ENCODE data around the gene ARPC1B.

ARPC1B gene

DNA sequence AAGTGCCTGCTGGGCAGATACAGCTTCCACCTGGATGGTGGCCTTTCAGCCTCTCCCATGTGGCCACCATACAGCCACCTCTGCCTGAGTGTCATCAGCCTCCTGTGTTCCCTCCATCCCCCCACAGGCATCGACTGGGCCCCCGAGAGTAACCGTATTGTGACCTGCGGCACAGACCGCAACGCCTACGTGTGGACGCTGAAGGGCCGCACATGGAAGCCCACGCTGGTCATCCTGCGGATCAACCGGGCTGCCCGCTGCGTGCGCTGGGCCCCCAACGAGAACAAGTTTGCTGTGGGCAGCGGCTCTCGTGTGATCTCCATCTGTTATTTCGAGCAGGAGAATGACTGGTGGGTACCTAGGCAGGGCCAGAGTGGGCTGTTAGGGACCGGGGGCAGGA, 13.4 kb downstream of the ARPC1B start:
- TF ChIP-seq, protein P1, sequence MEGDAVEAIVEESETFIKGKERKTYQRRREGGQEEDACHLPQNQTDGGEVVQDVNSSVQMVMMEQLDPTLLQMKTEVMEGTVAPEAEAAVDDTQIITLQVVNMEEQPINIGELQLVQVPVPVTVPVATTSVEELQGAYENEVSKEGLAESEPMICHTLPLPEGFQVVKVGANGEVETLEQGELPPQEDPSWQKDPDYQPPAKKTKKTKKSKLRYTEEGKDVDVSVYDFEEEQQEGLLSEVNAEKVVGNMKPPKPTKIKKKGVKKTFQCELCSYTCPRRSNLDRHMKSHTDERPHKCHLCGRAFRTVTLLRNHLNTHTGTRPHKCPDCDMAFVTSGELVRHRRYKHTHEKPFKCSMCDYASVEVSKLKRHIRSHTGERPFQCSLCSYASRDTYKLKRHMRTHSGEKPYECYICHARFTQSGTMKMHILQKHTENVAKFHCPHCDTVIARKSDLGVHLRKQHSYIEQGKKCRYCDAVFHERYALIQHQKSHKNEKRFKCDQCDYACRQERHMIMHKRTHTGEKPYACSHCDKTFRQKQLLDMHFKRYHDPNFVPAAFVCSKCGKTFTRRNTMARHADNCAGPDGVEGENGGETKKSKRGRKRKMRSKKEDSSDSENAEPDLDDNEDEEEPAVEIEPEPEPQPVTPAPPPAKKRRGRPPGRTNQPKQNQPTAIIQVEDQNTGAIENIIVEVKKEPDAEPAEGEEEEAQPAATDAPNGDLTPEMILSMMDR (IDR thresholded peaks at IDR 0.05; ENCODE audit: extremely low read depth, missing control alignments), result no peak
- DNase-seq (ENCODE audit: low spot score), result no peak

DNA sequence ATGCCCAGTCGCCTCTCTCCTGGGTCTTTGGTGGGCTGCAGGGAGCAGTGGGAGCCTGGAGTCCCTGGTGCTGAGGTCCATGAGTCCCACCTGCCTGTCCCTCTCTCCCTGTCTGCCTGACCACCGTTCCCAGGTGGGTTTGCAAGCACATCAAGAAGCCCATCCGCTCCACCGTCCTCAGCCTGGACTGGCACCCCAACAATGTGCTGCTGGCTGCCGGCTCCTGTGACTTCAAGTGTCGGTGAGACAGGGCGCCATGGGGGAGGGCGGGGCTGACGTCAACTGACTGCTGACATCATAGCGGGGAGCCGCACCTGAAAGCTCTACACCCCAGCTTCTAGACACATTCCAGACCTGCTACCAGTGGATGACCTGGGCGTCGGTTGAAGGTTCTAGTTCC, 15.2 kb downstream of the ARPC1B start:
- no peak for DNase-seq (ENCODE audit: low spot score)
- TF ChIP-seq, protein P1 (IDR thresholded peaks at IDR 0.05; ENCODE audit: extremely low read depth, missing control alignments), result no peak

DNA sequence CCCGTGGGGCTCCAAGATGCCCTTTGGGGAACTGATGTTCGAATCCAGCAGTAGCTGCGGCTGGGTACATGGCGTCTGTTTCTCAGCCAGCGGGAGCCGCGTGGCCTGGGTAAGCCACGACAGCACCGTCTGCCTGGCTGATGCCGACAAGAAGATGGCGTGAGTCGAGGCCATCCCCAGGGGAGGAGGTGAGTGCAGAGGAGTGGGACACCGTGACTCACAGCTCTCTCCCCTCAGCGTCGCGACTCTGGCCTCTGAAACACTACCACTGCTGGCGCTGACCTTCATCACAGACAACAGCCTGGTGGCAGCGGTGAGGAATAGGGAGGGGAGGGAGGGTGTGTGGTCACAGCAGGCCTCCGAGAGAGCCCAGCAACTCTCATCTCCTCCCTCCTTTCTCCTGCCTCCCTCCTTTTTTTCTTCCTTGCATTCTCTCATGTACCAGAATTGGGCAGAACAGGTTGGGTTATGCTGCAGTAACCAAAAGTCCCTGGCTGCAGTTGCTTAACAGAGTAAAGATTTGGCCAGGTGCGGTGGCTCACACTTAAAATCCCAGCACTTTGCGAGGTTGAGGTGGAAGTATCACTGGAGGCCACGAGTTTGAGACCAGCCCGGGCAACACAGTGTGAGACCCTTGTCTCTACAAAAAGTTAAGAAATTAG, 16.5 kb downstream of the ARPC1B start:
- TF ChIP-seq, protein P1 (IDR thresholded peaks at IDR 0.05; ENCODE audit: extremely low read depth, missing control alignments), result no peak
- DNase-seq (ENCODE audit: low spot score), result no peak

DNA sequence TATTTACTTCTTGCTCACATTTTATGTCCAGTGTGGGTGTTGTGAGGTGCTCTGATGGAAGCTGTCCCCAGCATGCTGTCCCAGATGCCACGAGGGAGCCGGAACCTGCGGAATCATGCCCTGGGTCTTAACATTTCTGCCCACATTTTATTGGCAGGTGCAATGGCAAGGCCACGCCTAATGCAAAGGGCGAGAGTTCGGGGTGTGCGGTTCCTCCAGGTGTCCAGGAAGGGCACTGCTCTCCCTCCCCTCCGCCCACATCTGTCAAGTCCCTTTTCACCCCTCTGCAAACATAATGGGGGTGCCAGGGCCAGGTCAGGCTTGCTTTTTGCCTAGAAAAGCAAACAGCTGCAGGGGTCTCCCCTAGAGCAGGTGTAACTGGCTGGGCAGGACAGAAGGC, 17.5 kb downstream of the ARPC1B start:
- TF ChIP-seq, protein P1 (IDR thresholded peaks at IDR 0.05; ENCODE audit: extremely low read depth, missing control alignments), result no peak
- no peak for DNase-seq (ENCODE audit: low spot score)

DNA sequence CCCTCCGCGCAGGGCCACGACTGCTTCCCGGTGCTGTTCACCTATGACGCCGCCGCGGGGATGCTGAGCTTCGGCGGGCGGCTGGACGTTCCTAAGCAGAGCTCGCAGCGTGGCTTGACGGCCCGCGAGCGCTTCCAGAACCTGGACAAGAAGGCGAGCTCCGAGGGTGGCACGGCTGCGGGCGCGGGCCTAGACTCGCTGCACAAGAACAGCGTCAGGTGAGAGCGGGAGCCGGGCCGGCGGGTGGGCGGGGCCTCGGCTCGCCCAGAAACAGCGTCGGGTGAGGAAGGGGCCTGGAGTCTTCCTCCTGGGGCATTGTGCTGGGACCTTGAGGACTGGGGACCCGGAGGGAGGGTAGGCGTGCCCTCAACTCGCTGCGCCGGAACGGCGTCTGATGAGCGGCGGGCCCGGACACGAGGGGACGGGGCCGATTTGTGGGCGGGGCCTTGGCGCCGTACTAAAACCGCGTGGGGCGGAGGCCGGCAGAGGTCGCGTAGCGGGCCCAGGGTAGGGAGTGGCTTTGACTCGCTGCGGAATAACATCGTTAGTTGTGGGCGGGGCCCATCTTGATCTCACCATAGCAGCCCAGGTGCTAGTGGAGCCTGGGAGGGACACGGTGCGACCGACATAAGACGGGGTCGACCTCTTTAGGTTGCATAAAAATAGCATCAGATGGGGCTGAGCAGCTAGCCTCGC, 18.3 kb downstream of the ARPC1B start:
- TF ChIP-seq, protein P1 (IDR thresholded peaks at IDR 0.05; ENCODE audit: extremely low read depth, missing control alignments), result no peak
- DNase-seq (ENCODE audit: low spot score), result peak; percentile 81

DNA sequence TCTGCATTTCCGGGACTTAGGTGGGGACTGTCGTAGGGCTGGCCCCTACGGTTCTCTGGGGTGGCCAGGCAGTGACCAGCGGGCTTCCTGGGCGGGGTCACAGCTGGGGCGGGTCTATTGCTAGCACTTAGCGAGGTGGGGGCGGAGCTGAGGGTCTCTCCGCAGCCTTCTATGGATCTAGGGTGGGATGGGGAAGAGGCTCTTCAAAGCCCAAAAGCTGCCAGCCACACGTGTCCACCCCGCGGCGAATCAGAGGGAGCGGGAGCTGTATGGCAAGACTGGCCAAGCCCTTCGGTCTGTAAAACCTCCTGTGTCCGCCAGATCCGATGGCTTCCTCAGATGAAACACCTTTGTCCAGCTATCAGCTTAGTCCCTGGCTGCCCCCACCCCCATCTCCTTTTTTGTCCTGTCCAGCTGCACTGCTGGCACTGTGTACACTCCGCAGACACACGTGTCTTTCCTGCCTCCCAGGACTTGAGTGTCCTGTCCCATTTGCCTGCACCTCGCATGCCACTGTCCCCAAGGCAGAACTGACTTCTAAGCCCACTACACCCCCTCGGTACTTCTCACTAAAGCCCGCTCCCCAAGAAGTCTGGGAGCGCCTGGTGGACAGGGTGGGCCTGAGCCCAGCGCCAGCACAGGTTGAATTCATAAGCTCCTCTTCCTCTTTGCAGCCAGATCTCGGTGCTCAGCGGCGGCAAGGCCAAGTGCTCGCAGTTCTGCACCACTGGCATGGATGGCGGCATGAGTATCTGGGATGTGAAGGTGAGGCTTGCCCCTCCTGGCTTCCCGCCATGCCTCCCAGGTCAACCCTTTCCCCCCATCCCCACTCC, 19.0 kb downstream of the ARPC1B start:
- no peak for DNase-seq (ENCODE audit: low spot score)

More for the DNA sequence above, 19.0 kb downstream of the ARPC1B start:
- TF ChIP-seq, protein P1 (IDR thresholded peaks at IDR 0.05; ENCODE audit: extremely low read depth, missing control alignments), result no peak

Measured in GM20000 (cell line).